NAMALWA (cell line): ENCODE results near the gene SLC16A12.

Experiments
- DNase-seq: peaks from one replicate; pipeline ENCODE4 v3.0.0-alpha.2; 2015; ENCODE audit warnings: low spot score

SLC16A12 gene

GRCh38 chr10:89505640-89506275 is 29.6 kb downstream of the SLC16A12 start:
- no peak for DNase-seq

DNA sequence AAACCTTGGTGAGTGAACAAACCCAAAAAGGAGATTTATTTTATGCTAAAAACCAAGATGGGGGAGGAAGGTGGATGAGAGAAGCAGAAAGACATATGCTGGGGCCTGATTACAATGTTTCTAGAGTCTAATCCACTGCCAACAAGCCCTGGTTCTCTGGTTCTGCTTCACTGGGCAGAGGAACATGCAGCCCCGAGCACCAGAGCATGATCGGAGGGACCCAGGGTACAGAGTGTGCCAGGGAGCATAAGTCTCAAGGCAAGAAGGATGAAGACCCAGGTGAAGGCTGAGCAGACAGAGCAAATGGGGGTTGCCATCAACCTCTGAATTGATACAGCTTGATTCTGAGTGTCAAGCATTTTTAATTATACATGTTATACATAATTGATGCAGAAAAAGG is 30.7 kb downstream of the SLC16A12 start:
- no peak for DNase-seq

- no peak for DNase-seq
Observed at GRCh38 chr10:89503652-89504370, 31.6 kb downstream of the SLC16A12 start.

GRCh38 chr10:89503151-89503550 is 32.2 kb downstream of the SLC16A12 start:
- DNase-seq, result no peak

DNA sequence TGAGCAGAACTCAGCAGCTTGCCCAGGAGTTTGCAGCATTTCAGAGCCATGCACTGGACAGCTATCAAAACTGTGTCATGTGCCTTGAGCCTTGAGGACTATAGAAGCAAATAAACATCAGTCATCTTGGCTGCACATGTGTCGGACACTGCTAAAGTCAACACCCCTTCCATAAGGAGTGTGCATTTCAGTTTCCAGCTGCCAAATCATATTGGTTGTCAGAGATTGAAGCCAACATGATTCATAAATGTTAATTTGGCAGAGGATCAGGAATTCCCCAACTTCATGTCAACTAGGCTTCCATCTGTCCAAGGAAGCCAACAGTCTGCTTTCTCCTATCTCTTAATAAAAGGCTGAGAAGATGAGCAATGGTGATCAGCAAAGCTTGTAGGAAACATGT is 32.8 kb downstream of the SLC16A12 start:
- DNase-seq, result no peak

DNA sequence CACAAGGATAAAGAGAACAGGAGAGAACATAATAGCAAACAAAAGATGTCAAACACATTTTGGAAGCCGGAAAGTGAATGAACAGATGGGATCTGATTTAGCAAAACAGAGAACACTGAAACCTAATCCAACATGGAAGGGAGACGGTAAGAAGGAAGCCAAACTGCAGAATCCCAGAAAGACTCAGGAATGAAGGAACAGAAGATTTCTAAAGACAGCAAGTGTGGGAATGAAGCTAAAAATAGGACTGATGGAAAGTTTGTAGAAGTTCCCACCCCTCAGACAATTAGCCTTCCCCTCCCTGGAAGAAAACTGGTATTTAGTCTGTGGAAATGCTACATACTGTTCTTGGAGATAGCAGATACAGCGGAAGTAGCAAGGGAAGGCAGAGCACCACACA is 40.8 kb downstream of the SLC16A12 start:
- no peak for DNase-seq

- no peak for DNase-seq
Observed at GRCh38 chr10:89494068-89494467, 41.3 kb downstream of the SLC16A12 start.

GRCh38 chr10:89491932-89492331 is 43.5 kb downstream of the SLC16A12 start:
- no peak for DNase-seq

DNA sequence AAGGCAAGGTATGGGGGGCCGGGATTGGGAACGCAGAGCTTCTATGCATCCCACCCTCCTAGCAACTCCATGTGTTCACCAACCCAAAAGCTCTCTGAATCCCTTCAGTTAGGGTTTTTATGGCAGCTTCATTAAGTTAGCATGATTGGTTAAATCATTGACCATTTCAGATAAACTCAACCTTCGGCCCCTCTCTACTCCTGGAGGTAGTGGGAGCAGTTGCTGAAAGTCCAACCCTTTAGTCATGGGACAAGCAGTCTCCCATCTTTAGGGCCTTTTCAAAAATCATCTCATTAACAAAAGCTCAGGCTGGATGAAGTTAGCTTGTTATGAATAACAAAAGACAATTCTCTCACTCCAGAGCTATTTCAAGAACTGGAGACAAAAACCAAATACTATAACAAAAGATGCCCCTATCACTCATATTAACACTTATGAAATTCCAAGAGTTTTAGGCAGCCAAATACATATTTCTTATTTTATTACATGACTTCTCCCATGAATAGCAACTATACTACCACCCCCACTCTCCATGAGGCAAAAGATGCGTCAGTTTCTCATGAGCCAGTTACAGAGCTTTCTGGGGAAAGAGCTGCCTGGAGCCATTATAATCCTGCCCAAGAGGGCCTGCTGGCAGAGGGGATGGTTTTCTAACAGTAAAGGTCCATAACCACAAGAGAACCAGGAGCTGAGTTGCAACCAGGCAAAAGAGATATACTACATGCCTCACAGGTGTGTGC is 44.6 kb downstream of the SLC16A12 start:
- DNase-seq, result no peak

GRCh38 chr10:89482256-89482655 is 53.1 kb downstream of the SLC16A12 start:
- DNase-seq, result no peak

- no peak for DNase-seq
Observed at GRCh38 chr10:89481662-89482061, 53.7 kb downstream of the SLC16A12 start.

- DNase-seq, result no peak
Observed at GRCh38 chr10:89479771-89480446, 55.5 kb downstream of the SLC16A12 start.

DNA sequence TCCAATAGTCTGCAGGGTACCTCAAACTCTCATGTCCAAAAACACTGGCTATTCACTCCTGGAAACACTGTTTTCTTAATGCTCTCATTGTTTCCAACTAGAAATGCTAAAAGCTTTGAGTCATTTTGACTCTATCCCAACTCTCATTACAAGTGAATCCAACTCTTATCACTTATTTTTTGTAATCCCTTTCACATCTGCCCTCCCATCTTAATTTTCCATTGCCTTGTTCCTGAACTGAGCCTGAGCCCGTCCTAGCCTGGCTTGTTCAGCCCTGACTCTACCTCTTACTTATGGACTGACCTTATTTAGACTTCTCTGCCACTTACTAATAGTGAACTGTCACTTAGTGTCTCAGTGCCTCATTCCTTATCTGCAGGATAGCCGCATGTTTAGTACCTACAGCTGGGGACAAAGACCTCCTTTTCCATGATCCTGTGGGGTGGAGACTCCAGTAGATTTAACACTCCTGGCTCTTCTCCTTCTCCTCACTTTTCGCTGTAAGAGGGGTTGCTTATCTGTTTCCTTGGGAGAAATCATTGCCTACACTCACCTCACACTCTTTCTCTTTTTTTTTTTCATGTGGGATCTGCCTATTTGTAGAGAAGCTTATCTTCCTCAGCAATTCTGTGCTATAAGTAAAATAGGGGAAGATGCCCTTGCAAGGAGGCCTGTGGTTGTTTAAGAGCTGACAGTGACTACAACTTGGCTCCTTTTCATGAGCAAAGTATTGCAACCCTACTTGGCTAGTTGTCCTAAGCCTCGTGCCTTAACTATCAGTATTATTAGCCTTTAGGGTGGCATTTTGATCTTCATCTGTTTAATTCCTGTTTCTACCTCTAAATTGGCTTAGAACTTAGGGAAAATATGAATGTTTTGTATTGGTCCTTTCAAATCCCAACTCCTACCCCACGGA is 56.4 kb downstream of the SLC16A12 start:
- no peak for DNase-seq

DNA sequence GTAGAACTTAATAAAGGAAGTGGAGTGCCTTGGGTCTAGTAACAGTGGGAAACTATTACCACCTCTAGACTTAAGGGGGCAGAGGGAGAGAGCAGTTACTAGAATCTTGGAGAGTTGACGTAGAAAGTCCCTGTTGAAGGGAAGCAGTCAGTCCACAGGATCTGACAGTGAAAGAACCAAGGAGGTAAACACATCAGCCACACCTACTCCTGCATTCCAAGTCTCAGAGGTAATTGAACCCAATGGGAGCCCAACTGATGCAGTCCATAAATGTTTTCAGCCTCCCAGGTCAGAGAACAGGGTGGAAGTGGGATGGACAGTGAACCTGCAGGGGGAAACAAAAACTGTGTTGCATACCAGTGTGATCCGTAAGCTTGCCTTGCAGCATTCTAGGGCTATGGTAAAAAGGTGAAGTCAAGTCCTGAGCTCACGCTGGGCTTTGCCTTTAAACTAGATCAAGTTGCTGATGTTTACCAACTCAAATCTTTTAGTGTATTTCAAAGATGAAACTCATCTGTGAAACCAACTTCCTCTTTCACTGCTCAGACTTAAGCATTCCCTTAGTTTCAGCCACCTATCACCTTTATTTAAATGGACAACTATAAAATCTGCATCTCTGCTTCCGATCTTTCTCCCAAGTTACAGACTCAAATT is 57.2 kb downstream of the SLC16A12 start:
- DNase-seq, result peak; percentile 49

GRCh38 chr10:89476150-89476549 is 59.2 kb downstream of the SLC16A12 start:
- no peak for DNase-seq

DNA sequence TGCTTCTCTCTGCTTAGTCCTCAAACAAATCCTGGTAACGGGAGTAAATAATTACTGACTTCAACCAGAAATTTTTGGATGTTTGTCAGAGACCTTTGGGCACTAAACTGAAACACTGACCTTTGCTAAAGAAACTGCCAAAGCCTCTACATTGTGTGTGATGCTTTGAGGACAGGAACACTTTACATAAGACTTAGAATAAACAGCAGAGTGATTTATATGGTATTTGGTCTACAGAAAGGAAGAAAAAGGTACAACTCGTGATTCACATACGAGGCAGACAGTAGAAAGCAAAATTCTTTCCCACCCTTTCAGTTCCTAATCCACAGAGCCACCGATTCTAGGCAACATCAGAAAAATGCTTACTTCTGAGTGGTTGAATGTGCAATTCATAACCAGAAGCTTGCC is 59.8 kb downstream of the SLC16A12 start:
- DNase-seq, result no peak

DNA sequence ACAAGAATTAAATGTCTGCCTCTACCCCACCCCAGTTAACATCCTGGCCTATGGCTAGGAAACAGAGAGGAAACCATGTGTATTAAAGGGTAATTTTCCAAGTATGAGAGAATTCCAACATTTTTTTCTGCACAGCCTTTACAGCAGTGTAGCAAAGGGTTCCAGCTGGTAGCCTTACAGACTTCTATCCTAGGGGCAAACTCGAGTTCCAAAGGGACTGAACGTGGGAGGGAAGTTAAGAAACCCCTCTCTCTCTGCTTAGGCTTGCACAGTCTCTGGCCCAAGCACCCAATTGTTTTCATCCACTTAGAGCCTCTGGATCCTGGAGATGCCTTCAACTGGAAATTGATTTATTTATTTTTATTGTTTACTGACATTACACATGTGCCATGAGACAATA is 60.3 kb downstream of the SLC16A12 start:
- no peak for DNase-seq

DNA sequence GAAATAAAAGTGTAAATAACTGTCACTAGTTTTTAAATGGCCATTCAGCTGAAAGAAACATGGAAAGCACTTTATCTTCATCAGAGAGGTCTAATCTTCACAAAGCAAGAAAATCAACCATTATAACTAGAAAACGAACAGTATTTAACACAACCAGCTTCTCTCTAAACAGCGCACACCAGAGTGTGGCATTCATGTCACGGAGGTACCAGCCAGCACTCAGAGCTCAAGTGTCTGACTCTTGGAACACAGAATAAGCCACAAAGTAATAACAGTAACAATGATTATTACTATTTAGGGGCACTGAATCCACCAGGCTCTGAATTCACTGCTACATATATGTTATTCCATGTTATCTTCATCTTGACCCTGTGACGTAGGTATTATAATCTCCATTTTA is 60.9 kb downstream of the SLC16A12 start:
- DNase-seq, result no peak

DNA sequence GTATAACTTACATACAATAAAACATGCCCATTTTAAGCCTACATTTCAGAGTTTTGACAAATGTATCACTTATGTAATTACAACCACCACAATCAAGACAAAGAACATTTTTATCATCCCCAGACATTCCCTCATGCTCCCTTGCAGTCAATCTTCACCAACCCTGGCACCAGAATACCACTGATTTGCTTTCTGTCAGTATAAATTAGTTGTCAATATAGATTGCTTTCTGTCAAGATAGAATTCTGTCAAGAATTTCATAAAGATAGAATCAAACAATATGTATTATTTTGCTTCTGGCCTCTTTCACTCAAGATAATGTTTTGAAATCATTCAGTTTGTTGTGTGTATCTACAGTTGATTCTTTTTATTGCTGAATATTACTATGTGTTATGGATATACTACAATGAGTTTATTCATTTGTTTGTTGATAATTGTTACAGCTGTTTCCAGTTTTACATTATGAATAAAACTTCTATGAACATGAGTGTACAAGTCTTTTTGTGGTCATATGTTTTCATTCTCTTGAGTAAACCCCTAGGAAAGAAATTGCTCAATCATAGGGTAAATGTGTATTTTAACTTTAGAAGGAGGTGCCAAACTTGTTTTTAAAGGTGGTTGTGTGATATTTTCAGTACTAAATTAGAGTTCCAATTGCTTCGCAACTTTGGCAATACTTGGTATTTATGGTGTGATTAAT is 64.1 kb downstream of the SLC16A12 start:
- no peak for DNase-seq

DNA sequence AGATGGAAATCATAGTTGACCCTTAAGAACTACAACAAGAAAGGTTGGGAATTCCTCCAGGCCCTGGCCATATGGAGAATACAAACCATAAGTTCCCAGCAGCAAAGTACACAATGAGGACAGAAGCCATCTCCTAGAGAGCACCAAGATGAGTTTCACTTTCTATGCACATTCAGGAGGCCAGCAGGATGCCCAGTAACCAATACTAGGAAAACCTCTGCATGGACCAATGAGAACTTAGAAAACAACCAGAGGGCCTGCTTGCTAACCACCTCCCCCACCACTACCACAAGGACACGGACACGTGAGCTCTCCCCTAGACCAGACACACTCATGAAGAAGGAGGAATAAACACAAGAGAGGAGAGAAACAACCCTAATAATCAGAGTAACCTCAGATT is 64.8 kb downstream of the SLC16A12 start:
- no peak for DNase-seq
